ENCODE measurements around the gene ZFPM1.
"Not testable (repeated sequence)": the region's sequence is repeated elsewhere in the genome, so short reads cannot be mapped to it uniquely, and the experiment has no call there.

The ZFPM1 gene

GRCh38 chr16:88482630-88483391, 29.7 kb downstream of the ZFPM1 start:
- no peak for DNase-seq

GRCh38 chr16:88483392-88483641, 30.2 kb downstream of the ZFPM1 start:
- no peak for DNase-seq

- DNase-seq, result no peak
These were observed 31.7 kb downstream of the ZFPM1 start for GRCh38 chr16:88484505-88485365.

GRCh38 chr16:88485366-88485741, 32.3 kb downstream of the ZFPM1 start:
- DNase-seq, result not testable (repeated sequence)

DNA sequence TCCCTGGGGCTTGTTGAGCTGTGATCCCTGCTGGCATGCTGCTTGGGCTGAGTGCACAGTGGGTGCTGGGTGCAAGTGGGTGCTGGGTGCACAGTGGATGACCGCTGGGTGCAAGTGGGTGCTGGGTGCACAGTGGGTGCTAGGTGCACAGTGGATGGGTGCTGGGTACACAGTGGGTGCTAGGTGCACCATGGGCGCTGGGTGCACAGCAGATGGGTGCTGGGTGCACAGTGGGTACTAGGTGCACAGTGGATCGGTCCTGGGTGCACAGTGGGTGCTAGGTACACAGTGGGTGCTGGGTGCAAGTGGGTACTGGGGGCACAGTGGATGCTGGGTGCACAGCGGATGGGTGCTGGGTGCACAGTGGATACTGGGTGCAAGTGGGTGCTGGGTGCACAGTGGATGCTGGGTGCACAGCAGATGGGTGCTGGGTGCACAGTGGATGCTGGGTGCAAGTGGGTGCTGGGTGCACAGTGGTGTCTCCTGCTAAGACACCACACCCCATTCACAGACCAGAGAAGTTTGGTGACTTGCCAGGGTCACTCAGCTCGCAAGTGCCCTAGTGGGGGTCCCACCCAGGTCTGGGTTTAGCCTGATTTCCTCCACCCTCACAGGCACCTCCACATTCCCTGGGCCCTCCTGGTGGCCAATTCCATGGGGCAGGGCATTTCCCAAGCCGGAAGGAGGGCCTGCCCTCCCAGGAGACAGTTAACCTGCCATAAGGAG, 33.5 kb downstream of the ZFPM1 start:
- DNase-seq, result no peak

- no peak for DNase-seq
These were observed 34.0 kb downstream of the ZFPM1 start for GRCh38 chr16:88487124-88487432.

- DNase-seq, result no peak
These were observed 35.1 kb downstream of the ZFPM1 start for GRCh38 chr16:88487920-88488851.

DNA sequence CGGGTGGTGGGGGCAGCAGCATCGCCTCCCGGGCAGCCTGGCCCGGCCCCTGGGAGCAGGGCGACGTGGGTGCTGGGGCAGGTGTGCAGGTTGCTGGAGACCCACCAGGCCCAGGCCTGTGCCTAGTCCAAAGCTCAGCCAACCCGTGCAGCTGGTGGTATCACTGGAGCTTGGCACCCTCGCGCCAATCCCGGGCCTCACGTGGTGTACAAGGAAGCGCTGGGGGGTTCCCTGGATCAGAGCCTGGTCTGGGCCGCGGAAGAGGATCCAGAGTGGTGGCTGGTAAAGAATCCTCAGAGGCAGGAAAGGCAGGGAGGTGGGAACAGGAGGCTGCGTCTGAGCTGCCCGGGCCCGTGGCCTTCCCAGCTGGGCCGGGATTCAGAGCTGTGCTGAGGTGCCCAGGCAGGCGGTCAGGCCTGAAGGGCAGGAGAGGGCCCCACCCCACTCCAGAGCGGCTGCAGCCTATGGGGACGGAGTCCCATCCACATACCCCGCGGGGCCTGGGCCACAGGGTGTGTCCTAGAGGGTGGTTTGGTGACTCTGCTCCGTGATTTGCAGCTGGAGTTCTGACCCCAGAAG, 36.2 kb downstream of the ZFPM1 start:
- DNase-seq, result no peak

DNA sequence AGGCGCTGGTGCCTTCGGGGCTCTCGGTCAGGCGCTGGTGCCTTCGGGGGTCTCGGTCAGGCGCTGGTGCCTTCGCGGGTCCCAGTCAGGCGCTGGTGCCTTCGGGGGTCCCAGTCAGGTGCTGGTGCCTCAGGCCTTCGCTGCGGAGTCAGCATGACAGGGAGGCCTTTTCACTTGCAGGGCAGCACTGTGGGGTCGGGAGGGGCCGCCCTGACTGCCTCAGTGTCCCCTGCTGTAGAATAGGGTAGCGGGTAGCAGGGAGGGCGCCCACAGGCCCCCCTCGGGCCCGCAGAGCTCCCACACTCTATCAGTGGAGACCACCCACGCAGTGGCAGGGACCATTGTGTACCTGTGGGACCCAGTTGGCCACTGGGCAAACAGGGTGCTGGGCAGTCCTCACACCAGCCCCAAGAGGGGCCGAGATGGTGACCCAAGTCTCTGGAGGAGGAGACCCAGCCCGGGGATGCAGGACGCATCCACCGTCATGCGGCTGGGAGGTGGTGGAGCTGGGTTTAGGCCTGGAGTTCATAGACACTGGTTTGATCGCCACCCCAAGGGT, 38.0 kb downstream of the ZFPM1 start:
- no peak for DNase-seq

DNA sequence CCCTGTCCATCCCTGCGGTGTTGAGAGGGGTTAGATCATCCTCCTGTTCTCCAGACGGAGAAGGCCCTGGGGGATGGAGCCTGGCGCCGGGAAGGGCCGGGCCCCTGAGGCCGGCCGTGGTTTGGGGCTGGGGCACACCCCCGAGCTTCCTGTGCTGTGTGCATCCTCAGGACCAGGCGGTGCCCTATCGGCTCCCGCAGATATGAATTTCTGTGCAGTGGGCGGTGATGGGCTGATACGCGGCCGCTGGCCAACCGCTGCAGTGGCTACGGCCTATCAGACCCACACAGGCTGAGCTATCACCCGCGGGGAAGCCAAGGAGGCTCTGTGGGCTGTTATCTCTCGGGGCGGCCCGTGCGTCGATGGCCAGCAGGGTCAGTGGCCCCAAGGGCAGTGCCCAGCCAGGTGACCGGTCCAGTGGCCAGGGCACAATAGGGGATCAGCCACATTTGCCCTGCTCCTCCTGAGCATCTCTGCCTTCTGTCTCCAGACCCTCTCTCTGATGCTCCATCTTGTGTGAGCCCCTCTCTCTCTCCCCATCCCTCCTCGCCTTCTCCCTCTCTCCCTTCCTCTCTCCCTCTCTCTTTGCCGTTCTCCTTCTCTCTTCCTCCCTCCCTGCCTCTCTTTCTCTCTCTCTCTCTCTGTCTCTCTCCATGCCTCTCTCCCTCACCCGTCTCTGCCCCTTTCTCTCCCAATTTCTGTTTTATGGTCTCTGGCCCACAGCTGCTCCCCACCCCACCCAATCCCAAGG, 38.7 kb downstream of the ZFPM1 start:
- no peak for DNase-seq

- no peak for DNase-seq
These were observed 40.8 kb downstream of the ZFPM1 start for GRCh38 chr16:88493879-88494278.

GRCh38 chr16:88494335-88495154, 41.5 kb downstream of the ZFPM1 start:
- no peak for DNase-seq

- no peak for DNase-seq
These were observed 42.2 kb downstream of the ZFPM1 start for GRCh38 chr16:88495268-88495772.

- DNase-seq, result no peak
These were observed 44.7 kb downstream of the ZFPM1 start for GRCh38 chr16:88497561-88498462.

DNA sequence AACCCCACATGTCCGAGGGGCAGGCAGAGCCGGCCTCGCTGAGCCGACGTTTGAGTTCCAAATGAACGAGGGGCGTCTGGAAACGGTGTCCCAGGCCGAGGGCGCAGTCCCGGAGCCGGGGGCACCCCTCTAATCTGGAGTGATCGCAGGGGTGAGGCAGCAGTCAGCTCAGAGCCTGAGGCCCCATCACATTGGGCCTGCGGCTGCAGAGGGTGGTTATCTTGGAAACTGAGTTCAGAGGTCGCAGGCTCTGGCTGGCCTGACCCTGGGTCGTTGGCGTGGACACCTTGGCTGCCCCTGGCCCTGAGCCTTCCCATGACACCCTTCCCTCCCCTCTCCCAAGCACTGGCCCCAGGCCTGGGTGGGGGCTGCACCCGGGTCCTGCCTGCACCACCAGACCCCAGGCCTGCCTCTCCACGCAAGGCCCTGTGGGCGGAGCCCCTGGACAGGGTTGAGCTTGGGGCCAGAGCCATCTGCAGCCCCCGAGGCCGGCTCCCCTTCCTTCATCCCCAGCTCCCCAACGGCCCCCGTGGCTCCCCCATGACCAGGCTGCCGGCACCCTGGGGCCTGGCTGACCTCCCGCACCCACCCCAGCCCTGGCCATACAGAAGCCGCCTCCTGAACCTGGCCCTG, 45.6 kb downstream of the ZFPM1 start:
- no peak for DNase-seq

GRCh38 chr16:88499292-88499691, 46.2 kb downstream of the ZFPM1 start:
- DNase-seq, result no peak

- no peak for DNase-seq
These were observed 46.8 kb downstream of the ZFPM1 start for GRCh38 chr16:88499836-88500251.

DNA sequence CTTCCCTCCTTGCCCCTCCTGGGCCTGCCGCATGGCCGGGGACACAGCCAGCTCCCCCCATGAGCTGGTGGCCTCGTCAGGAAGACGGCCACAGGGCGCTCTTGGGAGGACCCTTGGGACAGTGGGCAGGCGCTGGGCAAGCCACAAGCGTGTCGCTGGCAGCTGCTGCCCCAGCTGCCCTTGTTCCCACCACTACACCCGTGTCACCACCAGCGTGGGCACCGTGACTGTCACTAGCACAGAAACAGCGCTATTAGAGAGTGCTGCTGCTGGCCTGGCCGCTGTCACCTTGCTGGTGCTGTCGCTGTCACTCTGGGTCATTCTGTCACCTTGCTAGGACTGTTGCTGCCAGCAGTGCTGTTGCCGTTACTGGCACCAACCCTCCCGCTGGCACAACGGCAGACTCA, 47.2 kb downstream of the ZFPM1 start:
- no peak for DNase-seq

- DNase-seq, result no peak
These were observed 49.3 kb downstream of the ZFPM1 start for GRCh38 chr16:88502371-88502770.
